ENCODE data around the gene QPCT.

Gene QPCT

GRCh38 chr2:37394796-37395555 lies 50.5 kb downstream of the QPCT start:
- Histone ChIP-seq H3K36me3 (ENCODE audit: control insufficient read depth, insufficient read depth, low read length) (no peaks in the 10 kb centered on the region), H3K4me3 (replicated peaks; ENCODE audit: low read depth, low read length) (no peak overlapping the region), H3K27me3 (replicated peaks; ENCODE audit: control insufficient read depth, insufficient read depth, low read length) (no peaks in the 10 kb centered on the region)
- TF ChIP-seq CTCF (IDR thresholded peaks at IDR 0.05; ENCODE audit: insufficient read depth, low read length, poor library complexity, severe bottlenecking): no peak
- DNase-seq (ENCODE audit: extremely low read depth, insufficient read length): no peak

GRCh38 chr2:37396890-37397565 lies 52.6 kb downstream of the QPCT start:
- Histone ChIP-seq H3K27me3 (replicated peaks; ENCODE audit: control insufficient read depth, insufficient read depth, low read length) (no peaks in the 10 kb centered on the region), H3K36me3 (ENCODE audit: control insufficient read depth, insufficient read depth, low read length) (no peaks in the 10 kb centered on the region), H3K4me3 (replicated peaks; ENCODE audit: low read depth, low read length) (no peak overlapping the region)
- no peak for DNase-seq (ENCODE audit: extremely low read depth, insufficient read length)
- no peak for TF ChIP-seq CTCF (IDR thresholded peaks at IDR 0.05; ENCODE audit: insufficient read depth, low read length, poor library complexity, severe bottlenecking)

GRCh38 chr2:37398990-37399389 lies 54.6 kb downstream of the QPCT start:
- no peak for DNase-seq (ENCODE audit: extremely low read depth, insufficient read length)
- no peak for TF ChIP-seq CTCF (IDR thresholded peaks at IDR 0.05; ENCODE audit: insufficient read depth, low read length, poor library complexity, severe bottlenecking)
- Histone ChIP-seq H3K4me3 (replicated peaks; ENCODE audit: low read depth, low read length) (no peak overlapping the region), H3K27me3 (replicated peaks; ENCODE audit: control insufficient read depth, insufficient read depth, low read length) (no peaks in the 10 kb centered on the region), H3K36me3 (ENCODE audit: control insufficient read depth, insufficient read depth, low read length) (no peaks in the 10 kb centered on the region)

GRCh38 chr2:37400041-37400440 lies 55.6 kb downstream of the QPCT start:
- DNase-seq (ENCODE audit: extremely low read depth, insufficient read length): no peak
- Histone ChIP-seq H3K27me3 (replicated peaks; ENCODE audit: control insufficient read depth, insufficient read depth, low read length) (no peaks in the 10 kb centered on the region), H3K4me3 (replicated peaks; ENCODE audit: low read depth, low read length) (no peak overlapping the region), H3K36me3 (ENCODE audit: control insufficient read depth, insufficient read depth, low read length) (no peaks in the 10 kb centered on the region)
- TF ChIP-seq CTCF (IDR thresholded peaks at IDR 0.05; ENCODE audit: insufficient read depth, low read length, poor library complexity, severe bottlenecking): no peak

- no peak for DNase-seq (ENCODE audit: extremely low read depth, insufficient read length)
- Histone ChIP-seq H3K4me3 (replicated peaks; ENCODE audit: low read depth, low read length) (no peak overlapping the region), H3K36me3 (ENCODE audit: control insufficient read depth, insufficient read depth, low read length) (no peaks in the 10 kb centered on the region), H3K27me3 (replicated peaks; ENCODE audit: control insufficient read depth, insufficient read depth, low read length) (no peaks in the 10 kb centered on the region)
- no peak for TF ChIP-seq CTCF (IDR thresholded peaks at IDR 0.05; ENCODE audit: insufficient read depth, low read length, poor library complexity, severe bottlenecking)
Observed at GRCh38 chr2:37402636-37403035, 58.2 kb downstream of the QPCT start.
